ENCODE measurements around the gene ADCY1. TPM values are rescaled to one million over a fixed set of nuclear protein-coding genes. Genes with fewer than 3 reads are reported as not detected.
A peak's percentile ranks its signal among the peaks of the same experiment; 100 is the strongest.

ADCY1 gene
- total and polyA plus RNA-seq, 7 experiments from 2014 or later = 0.01 to 5.1 (median 0.01) TPM; not detected in 4

GRCh38 chr7:45670717-45671116 is 96.5 kb downstream of the ADCY1 start:
- Mint-ChIP-seq H3K27ac (no peak overlapping the region), H3K4me3 (no peak overlapping the region), H3K9me3 (peaks cover 0 to 8% (median 3%) of the 10 kb centered on the region in 11 donors), H3K27me3 (peaks cover 7 to 22% (median 12%) of the 10 kb centered on the region in 5 donors), H3K36me3 (no peaks in the 10 kb centered on the region), H3K4me1 (no peaks in the 10 kb centered on the region)
- no peak for ATAC-seq
- Histone ChIP-seq H3K4me3 (ENCODE audit: low read length) (no peak overlapping the region), H3K27ac (ENCODE audit: low read depth, low read length) (no peak overlapping the region), H3K36me3 (ENCODE audit: control insufficient read depth in 2 of 3, insufficient read depth in 3 of 3, low read length in 3 of 3) (no peaks in the 10 kb centered on the region), H3K27me3 (ENCODE audit: control insufficient read depth in 2 of 2, insufficient read depth in 2 of 2, low read length in 2 of 2) (no peaks in the 10 kb centered on the region), H3K4me1 (ENCODE audit: control insufficient read depth in 2 of 2, insufficient read depth in 2 of 2, low read length in 2 of 2) (no peaks in the 10 kb centered on the region), H3K9me3 (ENCODE audit: control insufficient read depth in 2 of 3, low read length in 3 of 3) (no peaks in the 10 kb centered on the region)
- intact Hi-C loops (cut with micrococcal nuclease) = no loop called here
- ChIA-PET CTCF (no interaction called here), POLR2A (no interaction called here)
- no peak for DNase-seq

DNA sequence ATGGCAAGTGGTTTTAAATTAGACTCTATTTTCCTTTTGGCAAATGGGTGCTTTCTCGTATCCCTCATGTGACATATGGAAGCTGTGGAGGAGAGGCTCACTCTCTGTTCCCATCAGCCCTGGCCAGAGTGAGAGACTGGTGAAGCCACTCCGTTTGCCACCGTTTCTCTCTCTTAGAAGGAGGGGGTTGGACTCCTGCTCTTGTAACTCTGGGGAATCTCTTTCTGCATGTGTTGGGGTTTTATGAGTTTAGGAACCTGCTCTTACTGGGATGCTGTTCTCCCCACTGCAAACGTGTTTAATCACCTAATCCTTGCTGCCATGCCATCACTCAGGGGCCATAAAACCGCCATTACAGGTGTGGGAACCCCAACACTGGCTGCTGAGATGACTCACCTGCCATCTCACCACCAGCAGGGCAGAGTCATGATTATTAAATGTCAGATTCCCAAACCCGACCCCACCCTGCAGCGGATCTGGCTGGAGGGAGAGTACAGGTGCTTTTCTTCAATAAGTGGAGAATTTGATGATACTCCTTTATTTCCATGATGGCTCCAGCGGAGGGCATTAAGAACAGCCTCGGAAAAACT is 103.2 kb downstream of the ADCY1 start:
- no peak overlapping the region for H3K27ac ChIP-seq (ENCODE audit: low read depth, low read length)
- Mint-ChIP-seq H3K9me3 (peaks cover 0 to 24% (median 3%) of the 10 kb centered on the region in 11 donors), H3K27me3 (peaks cover 15 to 39% (median 25%) of the 10 kb centered on the region in 5 donors), H3K4me3 (no peak overlapping the region), H3K36me3 (no peaks in the 10 kb centered on the region), H3K27ac (no peak overlapping the region), H3K4me1 (no peaks in the 10 kb centered on the region)
- DNase-seq (no peak), ATAC-seq (no peak)
- POLR2A ChIA-PET = no interaction called here
- no peaks in the 10 kb centered on the region for H3K36me3 ChIP-seq (ENCODE audit: control insufficient read depth in 2 of 3, insufficient read depth in 3 of 3, low read length in 3 of 3)
- no peak overlapping the region for H3K4me3 ChIP-seq (ENCODE audit: low read length)
- no peaks in the 10 kb centered on the region for H3K9me3 ChIP-seq (ENCODE audit: control insufficient read depth in 2 of 3, low read length in 3 of 3)
- H3K4me1 ChIP-seq (ENCODE audit: control insufficient read depth in 2 of 2, insufficient read depth in 2 of 2, low read length in 2 of 2) = no peaks in the 10 kb centered on the region
- no peaks in the 10 kb centered on the region for H3K27me3 ChIP-seq (ENCODE audit: control insufficient read depth in 2 of 2, insufficient read depth in 2 of 2, low read length in 2 of 2)
- intact Hi-C loops (cut with micrococcal nuclease) = no loop called here
- CTCF ChIA-PET = no interaction called here

GRCh38 chr7:45679516-45679915 is 105.3 kb downstream of the ADCY1 start:
- CTCF ChIA-PET = no interaction called here

GRCh38 chr7:45680776-45681175 is 106.6 kb downstream of the ADCY1 start:
- Mint-ChIP-seq H3K36me3 (no peaks in the 10 kb centered on the region), H3K27me3 (peaks cover 6 to 32% (median 21%) of the 10 kb centered on the region in 5 donors), H3K4me1 (no peaks in the 10 kb centered on the region), H3K9me3 (peaks cover 0 to 21% (median 2%) of the 10 kb centered on the region in 11 donors), H3K27ac (no peak overlapping the region), H3K4me3 (no peak overlapping the region)
- POLR2A ChIA-PET = no interaction called here
- Histone ChIP-seq H3K27me3 (ENCODE audit: control insufficient read depth in 2 of 2, insufficient read depth in 2 of 2, low read length in 2 of 2) (no peaks in the 10 kb centered on the region), H3K4me1 (ENCODE audit: control insufficient read depth in 2 of 2, insufficient read depth in 2 of 2, low read length in 2 of 2) (no peaks in the 10 kb centered on the region), H3K9me3 (ENCODE audit: control insufficient read depth in 2 of 3, low read length in 3 of 3) (no peaks in the 10 kb centered on the region), H3K27ac (ENCODE audit: low read depth, low read length) (no peak overlapping the region), H3K36me3 (ENCODE audit: control insufficient read depth in 2 of 3, insufficient read depth in 3 of 3, low read length in 3 of 3) (no peaks in the 10 kb centered on the region), H3K4me3 (ENCODE audit: low read length) (no peak overlapping the region)
- DNase-seq = peak in 1 of 9 donors; percentile 3
- CTCF ChIA-PET = no interaction called here
- ATAC-seq = no peak
- intact Hi-C loops (cut with micrococcal nuclease) = no loop called here

More at GRCh38 chr7:45679516-45679915, 105.3 kb downstream of the ADCY1 start:
- no peaks in the 10 kb centered on the region for H3K36me3 Mint-ChIP-seq
- H3K27me3 ChIP-seq (ENCODE audit: control insufficient read depth in 2 of 2, insufficient read depth in 2 of 2, low read length in 2 of 2) = no peaks in the 10 kb centered on the region
- DNase-seq (peak in 1 of 9 donors; percentile 8), ATAC-seq (no peak)
- intact Hi-C loops (cut with micrococcal nuclease) = no loop called here
- POLR2A ChIA-PET = no interaction called here
- H3K27ac Mint-ChIP-seq = no peak overlapping the region
- no peaks in the 10 kb centered on the region for H3K36me3 ChIP-seq (ENCODE audit: control insufficient read depth in 2 of 3, insufficient read depth in 3 of 3, low read length in 3 of 3)
- no peaks in the 10 kb centered on the region for H3K4me1 Mint-ChIP-seq
- H3K4me3 Mint-ChIP-seq = no peak overlapping the region
- H3K27me3 Mint-ChIP-seq = peaks cover 10 to 31% (median 25%) of the 10 kb centered on the region in 5 donors
- H3K9me3 ChIP-seq (ENCODE audit: control insufficient read depth in 2 of 3, low read length in 3 of 3) = no peaks in the 10 kb centered on the region
- H3K4me1 ChIP-seq (ENCODE audit: control insufficient read depth in 2 of 2, insufficient read depth in 2 of 2, low read length in 2 of 2) = no peaks in the 10 kb centered on the region
- no peak overlapping the region for H3K4me3 ChIP-seq (ENCODE audit: low read length)
- peaks cover 0 to 24% (median 2%) of the 10 kb centered on the region in 11 donors for H3K9me3 Mint-ChIP-seq
- no peak overlapping the region for H3K27ac ChIP-seq (ENCODE audit: low read depth, low read length)

- Histone ChIP-seq H3K27me3 (ENCODE audit: control insufficient read depth in 2 of 2, insufficient read depth in 2 of 2, low read length in 2 of 2) (no peaks in the 10 kb centered on the region), H3K27ac (ENCODE audit: low read depth, low read length) (no peak overlapping the region), H3K4me1 (ENCODE audit: control insufficient read depth in 2 of 2, insufficient read depth in 2 of 2, low read length in 2 of 2) (no peaks in the 10 kb centered on the region), H3K4me3 (ENCODE audit: low read length) (no peak overlapping the region), H3K9me3 (ENCODE audit: control insufficient read depth in 2 of 3, low read length in 3 of 3) (no peaks in the 10 kb centered on the region), H3K36me3 (ENCODE audit: control insufficient read depth in 2 of 3, insufficient read depth in 3 of 3, low read length in 3 of 3) (no peaks in the 10 kb centered on the region)
- ChIA-PET POLR2A (no interaction called here), CTCF (no interaction called here)
- ATAC-seq (no peak), DNase-seq (peak in 1 of 9 donors; percentile 7)
- no peaks in the 10 kb centered on the region for H3K36me3 Mint-ChIP-seq
- intact Hi-C loops (cut with micrococcal nuclease) = no loop called here
- H3K4me1 Mint-ChIP-seq = no peaks in the 10 kb centered on the region
- H3K4me3 Mint-ChIP-seq = no peak overlapping the region
- H3K9me3 Mint-ChIP-seq = peaks cover 0 to 12% (median 0%) of the 10 kb centered on the region in 11 donors
- H3K27ac Mint-ChIP-seq = no peak overlapping the region
- peaks cover 0 to 28% (median 15%) of the 10 kb centered on the region in 5 donors for H3K27me3 Mint-ChIP-seq
These were observed 107.6 kb downstream of the ADCY1 start for GRCh38 chr7:45681596-45682357.

DNA sequence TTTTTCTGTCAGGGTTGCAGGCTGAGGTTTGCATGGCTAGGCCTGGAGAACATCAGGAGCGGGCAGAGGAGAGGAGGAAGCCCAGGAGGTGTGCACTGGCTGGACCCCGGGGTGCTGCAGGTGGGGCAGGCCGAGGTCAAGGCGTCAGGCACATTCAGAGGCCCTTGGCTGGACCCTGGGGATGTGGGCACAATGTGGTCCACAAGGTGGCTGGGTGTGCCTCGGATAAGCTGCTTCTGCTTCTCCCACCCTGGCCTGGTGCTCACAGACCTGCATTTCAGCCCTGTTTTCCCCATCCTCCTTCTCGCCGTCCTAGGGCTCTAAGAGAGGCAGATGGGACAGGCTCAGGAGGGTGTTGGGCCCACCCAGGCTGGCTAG is 108.2 kb downstream of the ADCY1 start:
- H3K36me3 ChIP-seq (ENCODE audit: control insufficient read depth in 2 of 3, insufficient read depth in 3 of 3, low read length in 3 of 3) = no peaks in the 10 kb centered on the region
- POLR2A ChIA-PET = no interaction called here
- no peaks in the 10 kb centered on the region for H3K9me3 ChIP-seq (ENCODE audit: control insufficient read depth in 2 of 3, low read length in 3 of 3)
- no peak for DNase-seq
- H3K4me1 ChIP-seq (ENCODE audit: control insufficient read depth in 2 of 2, insufficient read depth in 2 of 2, low read length in 2 of 2) = no peaks in the 10 kb centered on the region
- intact Hi-C loops (cut with micrococcal nuclease) = no loop called here
- Mint-ChIP-seq H3K9me3 (peaks cover 0 to 7% (median 0%) of the 10 kb centered on the region in 11 donors), H3K27me3 (peaks cover 0 to 24% (median 15%) of the 10 kb centered on the region in 5 donors), H3K36me3 (no peaks in the 10 kb centered on the region), H3K4me1 (no peaks in the 10 kb centered on the region), H3K27ac (no peak overlapping the region), H3K4me3 (no peak overlapping the region)
- H3K4me3 ChIP-seq (ENCODE audit: low read length) = no peak overlapping the region
- no peak for ATAC-seq
- no peak overlapping the region for H3K27ac ChIP-seq (ENCODE audit: low read depth, low read length)
- no peaks in the 10 kb centered on the region for H3K27me3 ChIP-seq (ENCODE audit: control insufficient read depth in 2 of 2, insufficient read depth in 2 of 2, low read length in 2 of 2)
- CTCF ChIA-PET = no interaction called here
